ENCODE results near the gene ANGPTL8. TPM values are rescaled to one million over a fixed set of nuclear protein-coding genes. Genes with fewer than 3 reads are reported as not detected.

ANGPTL8 gene
- total and polyA plus RNA-seq, 2 of the 13 experiments (the other 11 are each of a cell fraction or from before 2014, with no cell fraction given), result 27.3 to 243 TPM

DNA sequence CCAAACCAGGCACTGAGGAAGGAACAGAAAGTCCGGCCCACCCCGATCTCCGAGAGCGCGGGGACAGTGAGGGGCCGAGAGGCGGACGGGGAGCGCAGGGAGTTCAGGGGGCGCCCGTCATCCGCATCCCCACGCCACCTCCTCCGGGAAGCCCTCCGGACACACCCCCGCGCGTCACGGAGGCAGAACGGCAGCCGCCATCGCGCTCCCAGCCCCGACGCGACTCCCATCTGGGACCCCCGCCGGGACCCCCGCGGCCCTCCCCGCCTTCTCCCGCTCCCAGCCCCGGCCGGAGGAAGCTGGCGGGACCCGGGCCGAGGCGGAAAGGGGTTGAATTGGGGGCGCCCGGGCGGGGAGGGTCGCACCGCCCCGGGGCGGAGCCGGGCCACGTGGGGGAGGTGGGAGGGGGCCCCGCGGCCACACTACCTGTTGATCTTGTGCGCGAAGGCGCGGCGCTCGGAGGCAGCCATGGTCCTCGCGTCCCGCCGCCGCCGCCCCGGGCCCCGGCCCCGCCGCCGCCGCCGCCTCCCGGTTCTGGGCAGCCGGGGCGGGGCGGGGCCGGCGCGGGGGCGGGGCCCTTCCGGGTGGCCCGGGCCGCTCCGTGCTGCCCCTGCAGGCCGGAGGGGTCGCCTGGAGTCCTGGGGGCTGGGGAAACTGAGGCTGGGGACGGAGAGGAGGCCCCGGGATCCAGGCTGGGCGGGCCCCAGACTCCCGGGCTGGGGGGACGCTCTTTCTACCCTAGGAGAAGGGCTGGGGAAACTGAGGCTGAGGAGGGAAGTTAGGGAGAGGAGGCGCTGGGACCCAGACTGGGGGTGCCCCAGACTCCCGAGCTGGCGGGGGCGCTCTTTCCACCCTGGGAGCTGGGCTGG lies 22.8 kb downstream of the ANGPTL8 start, which contains the start of gene DOCK6 (continued):
- TF ChIP-seq CTCF (CRISPR knock-in tag; IDR thresholded peaks at IDR 0.05) (peak; percentile 56), ZNF879 (CRISPR knock-in tag; IDR thresholded peaks at IDR 0.05) (no peak), NRL (CRISPR knock-in tag; IDR thresholded peaks at IDR 0.05; ENCODE audit: borderline replicate concordance) (0 out of 2 replicates have a peak, but pooled peaks have one; percentile 35), ZNF142 (CRISPR knock-in tag; IDR thresholded peaks at IDR 0.05) (no peak), ZMYM4 (CRISPR knock-in tag; IDR thresholded peaks at IDR 0.05) (no peak), FLYWCH1 (CRISPR knock-in tag; IDR thresholded peaks at IDR 0.05) (no peak), ZNF558 (CRISPR knock-in tag; IDR thresholded peaks at IDR 0.05; ENCODE audit: borderline replicate concordance) (no peak), BATF2 (CRISPR knock-in tag; IDR thresholded peaks at IDR 0.05) (no peak), PHF20 (CRISPR knock-in tag; IDR thresholded peaks at IDR 0.05) (no peak), ZNF350 (CRISPR knock-in tag; IDR thresholded peaks at IDR 0.05; ENCODE audit: borderline replicate concordance, low read depth) (no peak), ZNF333 (CRISPR knock-in tag; IDR thresholded peaks at IDR 0.05; ENCODE audit: borderline replicate concordance) (0 out of 2 replicates have a peak, but pooled peaks have one; percentile 17), NFE2 (CRISPR knock-in tag; IDR thresholded peaks at IDR 0.05) (no peak), GPN1 (CRISPR knock-in tag; IDR thresholded peaks at IDR 0.05; ENCODE audit: borderline replicate concordance) (no peak)
- TF ChIP-seq, protein P1, sequence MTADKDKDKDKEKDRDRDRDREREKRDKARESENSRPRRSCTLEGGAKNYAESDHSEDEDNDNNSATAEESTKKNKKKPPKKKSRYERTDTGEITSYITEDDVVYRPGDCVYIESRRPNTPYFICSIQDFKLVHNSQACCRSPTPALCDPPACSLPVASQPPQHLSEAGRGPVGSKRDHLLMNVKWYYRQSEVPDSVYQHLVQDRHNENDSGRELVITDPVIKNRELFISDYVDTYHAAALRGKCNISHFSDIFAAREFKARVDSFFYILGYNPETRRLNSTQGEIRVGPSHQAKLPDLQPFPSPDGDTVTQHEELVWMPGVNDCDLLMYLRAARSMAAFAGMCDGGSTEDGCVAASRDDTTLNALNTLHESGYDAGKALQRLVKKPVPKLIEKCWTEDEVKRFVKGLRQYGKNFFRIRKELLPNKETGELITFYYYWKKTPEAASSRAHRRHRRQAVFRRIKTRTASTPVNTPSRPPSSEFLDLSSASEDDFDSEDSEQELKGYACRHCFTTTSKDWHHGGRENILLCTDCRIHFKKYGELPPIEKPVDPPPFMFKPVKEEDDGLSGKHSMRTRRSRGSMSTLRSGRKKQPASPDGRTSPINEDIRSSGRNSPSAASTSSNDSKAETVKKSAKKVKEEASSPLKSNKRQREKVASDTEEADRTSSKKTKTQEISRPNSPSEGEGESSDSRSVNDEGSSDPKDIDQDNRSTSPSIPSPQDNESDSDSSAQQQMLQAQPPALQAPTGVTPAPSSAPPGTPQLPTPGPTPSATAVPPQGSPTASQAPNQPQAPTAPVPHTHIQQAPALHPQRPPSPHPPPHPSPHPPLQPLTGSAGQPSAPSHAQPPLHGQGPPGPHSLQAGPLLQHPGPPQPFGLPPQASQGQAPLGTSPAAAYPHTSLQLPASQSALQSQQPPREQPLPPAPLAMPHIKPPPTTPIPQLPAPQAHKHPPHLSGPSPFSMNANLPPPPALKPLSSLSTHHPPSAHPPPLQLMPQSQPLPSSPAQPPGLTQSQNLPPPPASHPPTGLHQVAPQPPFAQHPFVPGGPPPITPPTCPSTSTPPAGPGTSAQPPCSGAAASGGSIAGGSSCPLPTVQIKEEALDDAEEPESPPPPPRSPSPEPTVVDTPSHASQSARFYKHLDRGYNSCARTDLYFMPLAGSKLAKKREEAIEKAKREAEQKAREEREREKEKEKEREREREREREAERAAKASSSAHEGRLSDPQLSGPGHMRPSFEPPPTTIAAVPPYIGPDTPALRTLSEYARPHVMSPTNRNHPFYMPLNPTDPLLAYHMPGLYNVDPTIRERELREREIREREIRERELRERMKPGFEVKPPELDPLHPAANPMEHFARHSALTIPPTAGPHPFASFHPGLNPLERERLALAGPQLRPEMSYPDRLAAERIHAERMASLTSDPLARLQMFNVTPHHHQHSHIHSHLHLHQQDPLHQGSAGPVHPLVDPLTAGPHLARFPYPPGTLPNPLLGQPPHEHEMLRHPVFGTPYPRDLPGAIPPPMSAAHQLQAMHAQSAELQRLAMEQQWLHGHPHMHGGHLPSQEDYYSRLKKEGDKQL (CRISPR knock-in tag; IDR thresholded peaks at IDR 0.05; ENCODE audit: low read depth), result no peak

Measured in HepG2 (cell line).